Activated CD8-positive, alpha-beta memory T cell treated with anti-CD3 and anti-CD28 coated beads, Interleukin-2, amount 50 U/mL, for 1 hour (primary cell): ENCODE measurements around the gene IRF9.

Source experiments
- DNase-seq: peaks from one replicate; pipeline ENCODE4 v3.0.0-alpha.2; 2020; ENCODE audit errors: extremely low read depth

IRF9 gene

GRCh38 chr14:24147761-24148428 lies 13.2 kb upstream of the IRF9 start:
- DNase-seq = no peak

DNA sequence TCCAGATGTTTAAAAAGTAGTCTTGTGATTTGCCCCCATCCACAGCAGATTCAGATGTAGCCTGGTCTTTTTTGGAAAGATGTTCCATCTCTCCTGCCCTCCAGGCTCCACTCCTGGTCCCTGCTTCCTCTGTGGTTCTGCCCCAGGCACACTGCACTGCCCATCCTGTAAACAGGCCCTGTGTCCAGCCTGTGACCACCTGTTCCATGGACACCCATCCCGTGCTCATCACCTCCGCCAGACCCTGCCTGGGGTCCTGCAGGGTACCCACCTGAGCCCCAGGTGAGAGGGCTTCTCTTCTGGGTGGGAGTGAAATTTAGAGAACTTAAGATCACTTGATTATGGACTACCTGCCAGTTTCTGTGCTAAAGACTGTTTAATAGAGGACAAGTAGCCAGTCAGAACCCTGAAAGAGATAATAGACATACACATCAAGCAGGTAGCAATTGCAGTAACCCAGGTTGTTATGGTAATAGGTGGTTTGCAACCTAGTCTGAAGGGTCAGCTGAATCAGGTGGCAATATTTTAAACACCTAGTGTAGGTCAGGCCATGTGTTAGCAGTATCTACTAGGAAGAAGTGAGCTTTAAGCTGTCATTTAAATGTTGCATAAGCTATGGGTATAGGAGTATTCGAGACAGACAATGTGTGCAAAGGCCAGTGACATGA lies 11.6 kb upstream of the IRF9 start:
- no peak for DNase-seq

GRCh38 chr14:24150061-24150460 lies 11.0 kb upstream of the IRF9 start:
- DNase-seq = no peak

DNA sequence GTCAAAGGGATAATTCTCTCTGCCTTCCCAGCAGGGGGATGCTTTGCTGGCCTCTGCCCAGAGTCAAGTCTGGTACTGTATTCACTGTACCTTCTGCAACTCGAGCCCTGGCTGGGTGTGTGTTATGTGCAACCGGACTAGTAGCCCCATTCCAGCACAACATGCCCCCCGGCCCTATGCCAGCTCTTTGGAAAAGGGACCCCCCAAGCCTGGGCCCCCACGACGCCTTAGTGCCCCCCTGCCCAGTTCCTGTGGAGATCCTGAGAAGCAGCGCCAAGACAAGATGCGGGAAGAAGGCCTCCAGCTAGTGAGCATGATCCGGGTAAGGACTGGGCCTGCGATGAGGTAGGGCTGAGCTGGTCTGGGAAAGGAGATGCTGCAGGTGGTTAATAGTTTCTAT lies 10.5 kb upstream of the IRF9 start:
- no peak for DNase-seq

- no peak for DNase-seq
Observed at GRCh38 chr14:24150993-24151392, 10.1 kb upstream of the IRF9 start.

DNA sequence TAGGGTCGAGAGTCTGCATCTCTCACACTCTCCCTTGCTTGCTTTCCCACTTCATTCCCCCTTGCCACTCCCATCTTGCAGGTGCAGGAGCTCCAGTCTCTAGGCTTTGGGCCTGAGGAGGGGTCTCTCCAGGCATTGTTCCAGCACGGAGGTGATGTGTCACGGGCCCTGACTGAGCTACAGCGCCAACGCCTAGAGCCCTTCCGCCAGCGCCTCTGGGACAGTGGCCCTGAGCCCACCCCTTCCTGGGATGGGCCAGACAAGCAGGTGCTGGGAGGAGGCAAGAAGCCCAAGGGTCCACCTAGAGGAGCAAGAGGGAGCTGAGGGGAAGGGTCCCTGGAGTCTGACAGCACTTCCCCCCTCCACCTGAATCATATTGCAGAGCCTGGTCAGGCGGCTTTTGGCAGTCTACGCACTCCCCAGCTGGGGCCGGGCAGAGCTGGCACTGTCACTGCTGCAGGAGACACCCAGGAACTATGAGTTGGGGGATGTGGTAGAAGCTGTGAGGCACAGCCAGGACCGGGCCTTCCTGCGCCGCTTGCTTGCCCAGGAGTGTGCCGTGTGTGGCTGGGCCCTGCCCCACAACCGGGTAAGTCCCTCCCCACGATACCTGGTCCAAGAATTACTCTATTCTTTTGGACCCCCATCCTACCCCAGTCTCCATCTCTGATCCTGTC lies 9.5 kb upstream of the IRF9 start:
- no peak for DNase-seq

DNA sequence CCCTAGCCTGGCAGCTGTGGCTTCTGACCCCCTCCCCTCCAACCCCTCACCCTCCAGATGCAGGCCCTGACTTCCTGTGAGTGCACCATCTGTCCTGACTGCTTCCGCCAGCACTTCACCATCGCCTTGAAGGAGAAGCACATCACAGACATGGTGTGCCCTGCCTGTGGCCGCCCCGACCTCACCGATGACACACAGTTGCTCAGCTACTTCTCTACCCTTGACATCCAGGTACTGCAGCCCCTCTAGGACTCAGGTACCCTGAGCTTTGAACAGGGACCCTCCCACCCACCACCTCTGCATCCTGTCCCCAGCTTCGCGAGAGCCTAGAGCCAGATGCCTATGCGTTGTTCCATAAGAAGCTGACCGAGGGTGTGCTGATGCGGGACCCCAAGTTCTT lies 6.0 kb upstream of the IRF9 start:
- DNase-seq = no peak

DNA sequence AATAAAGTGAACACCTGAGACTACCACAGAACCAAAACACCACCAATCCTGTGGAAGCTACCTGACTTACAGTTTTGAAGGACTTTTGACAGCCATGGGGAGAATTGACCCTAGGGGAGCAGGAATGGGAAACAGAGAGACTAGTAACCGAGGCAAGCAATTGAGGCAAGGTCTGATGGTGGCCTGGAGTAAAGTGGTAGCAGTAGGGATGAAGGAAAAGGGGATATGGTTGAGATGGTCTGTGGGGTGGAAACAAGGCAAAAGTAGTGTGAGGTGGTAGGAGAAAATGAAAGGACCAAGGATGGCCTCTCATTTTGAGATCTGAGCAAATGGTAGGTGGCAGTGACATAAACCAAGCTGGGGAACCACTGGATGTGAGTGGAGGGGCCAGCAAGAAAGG lies 4.2 kb upstream of the IRF9 start:
- no peak for DNase-seq

DNA sequence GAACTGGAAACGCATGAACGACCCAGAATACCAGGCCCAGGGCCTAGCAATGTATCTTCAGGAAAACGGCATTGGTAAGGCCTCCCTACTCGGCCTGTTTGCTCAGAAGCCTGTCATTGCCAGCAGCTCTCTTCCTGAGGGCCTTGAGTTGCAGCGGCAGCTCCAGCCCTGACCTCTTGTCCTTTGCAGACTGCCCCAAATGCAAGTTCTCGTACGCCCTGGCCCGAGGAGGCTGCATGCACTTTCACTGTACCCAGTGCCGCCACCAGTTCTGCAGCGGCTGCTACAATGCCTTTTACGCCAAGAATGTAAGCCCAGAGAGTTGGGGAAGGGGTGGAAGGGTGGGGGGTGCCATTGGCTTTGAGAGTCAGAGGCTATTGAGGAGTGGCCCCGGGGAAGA lies 3.7 kb upstream of the IRF9 start:
- no peak for DNase-seq

GRCh38 chr14:24159777-24160498 lies 1.1 kb upstream of the IRF9 start:
- DNase-seq = no peak

DNA sequence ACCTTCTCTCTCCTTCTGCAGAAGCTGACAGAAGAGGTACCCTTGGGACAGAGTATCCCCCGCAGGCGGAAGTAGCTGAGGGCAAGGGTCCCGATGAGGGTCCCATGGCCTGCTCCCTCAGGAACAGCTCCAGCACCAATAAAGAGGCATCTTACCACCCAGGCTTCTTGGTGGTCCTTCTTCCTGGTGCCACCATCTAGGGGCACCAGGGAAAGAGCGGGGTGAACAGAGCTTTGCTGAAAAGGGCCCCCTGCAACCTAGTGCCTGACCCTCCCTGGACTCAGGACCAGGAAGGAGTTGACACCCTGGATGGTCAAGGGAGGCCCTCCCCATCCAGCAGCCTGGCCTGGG lies 591 bp upstream of the IRF9 start:
- DNase-seq = no peak

GRCh38 chr14:24162093-24162492 lies 1.0 kb downstream of the IRF9 start:
- no peak for DNase-seq

- no peak for DNase-seq
Observed at GRCh38 chr14:24164518-24164991, 3.5 kb downstream of the IRF9 start.

DNA sequence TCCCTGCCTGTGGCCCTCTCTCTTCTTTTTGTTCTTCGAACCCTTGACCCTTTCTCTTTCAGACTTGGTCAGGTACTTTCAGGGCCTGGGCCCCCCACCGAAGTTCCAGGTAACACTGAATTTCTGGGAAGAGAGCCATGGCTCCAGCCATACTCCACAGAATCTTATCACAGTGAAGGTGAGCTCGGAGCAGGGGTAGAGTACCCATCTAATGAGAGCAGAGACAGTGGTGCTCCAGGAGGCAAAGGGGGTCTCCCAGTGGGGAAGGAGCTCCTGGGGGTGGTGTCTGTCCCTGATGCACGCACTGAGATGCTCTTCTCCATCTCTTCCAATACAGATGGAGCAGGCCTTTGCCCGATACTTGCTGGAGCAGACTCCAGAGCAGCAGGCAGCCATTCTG lies 4.7 kb downstream of the IRF9 start:
- no peak for DNase-seq

DNA sequence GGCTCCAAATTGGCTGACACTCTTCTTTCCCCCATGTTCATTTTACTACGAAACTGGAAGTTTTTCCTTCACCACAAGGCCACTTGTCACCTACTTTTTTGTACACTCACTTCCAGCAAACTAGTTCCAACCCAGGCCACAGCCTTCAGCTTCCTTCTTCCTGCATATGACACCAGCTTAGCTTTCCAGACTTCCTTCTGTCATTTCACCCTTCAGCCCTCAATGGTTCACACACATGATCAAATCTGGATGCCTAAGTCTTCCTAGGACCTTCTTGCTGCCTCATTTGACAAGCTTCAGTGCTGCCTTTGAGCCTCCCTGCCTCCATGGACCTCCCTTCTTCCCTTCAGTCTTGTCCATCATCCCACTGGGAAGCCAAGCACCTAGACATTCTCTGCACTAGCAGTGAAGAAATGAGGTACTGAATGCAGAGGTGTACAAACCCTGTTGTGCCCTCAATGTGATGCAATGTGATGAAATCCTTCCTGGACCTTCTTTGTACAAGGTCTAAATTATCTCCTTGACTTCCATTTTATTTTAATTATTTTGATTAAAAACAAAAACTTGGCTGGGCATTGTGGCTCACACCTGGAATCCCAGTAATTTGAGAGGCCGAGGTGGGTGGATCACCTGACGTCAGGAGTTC lies 6.5 kb downstream of the IRF9 start:
- DNase-seq = no peak

- peak; percentile 58 for DNase-seq
Observed at GRCh38 chr14:24171422-24172260, 10.6 kb downstream of the IRF9 start, which contains the start of gene REC8. TSS of gene REC8 (plus strand) at chr14:24172080. CDS start at chr14:24172553, 473 bp downstream.

- no peak for DNase-seq
Observed at GRCh38 chr14:24172261-24172860, 11.3 kb downstream of the IRF9 start.

DNA sequence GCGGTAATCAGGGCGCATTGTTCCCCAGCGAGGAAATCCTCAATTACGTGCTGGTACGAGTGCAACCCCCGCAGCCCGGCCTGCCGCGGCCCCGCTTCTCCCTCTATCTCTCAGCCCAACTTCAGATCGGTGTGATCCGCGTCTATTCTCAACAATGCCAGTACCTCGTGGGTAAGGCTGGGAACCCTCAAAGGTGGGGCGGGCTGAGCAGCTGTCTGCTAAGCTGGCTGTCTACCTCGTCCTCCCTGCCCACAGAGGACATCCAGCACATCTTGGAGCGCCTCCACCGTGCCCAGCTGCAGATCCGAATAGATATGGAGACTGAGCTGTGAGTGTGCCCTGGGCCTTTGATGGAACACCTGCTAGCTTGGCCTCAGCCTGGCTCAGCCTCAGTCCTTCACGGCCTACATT lies 11.8 kb downstream of the IRF9 start:
- DNase-seq = no peak

GRCh38 chr14:24176599-24176998 lies 15.5 kb downstream of the IRF9 start:
- DNase-seq = no peak

DNA sequence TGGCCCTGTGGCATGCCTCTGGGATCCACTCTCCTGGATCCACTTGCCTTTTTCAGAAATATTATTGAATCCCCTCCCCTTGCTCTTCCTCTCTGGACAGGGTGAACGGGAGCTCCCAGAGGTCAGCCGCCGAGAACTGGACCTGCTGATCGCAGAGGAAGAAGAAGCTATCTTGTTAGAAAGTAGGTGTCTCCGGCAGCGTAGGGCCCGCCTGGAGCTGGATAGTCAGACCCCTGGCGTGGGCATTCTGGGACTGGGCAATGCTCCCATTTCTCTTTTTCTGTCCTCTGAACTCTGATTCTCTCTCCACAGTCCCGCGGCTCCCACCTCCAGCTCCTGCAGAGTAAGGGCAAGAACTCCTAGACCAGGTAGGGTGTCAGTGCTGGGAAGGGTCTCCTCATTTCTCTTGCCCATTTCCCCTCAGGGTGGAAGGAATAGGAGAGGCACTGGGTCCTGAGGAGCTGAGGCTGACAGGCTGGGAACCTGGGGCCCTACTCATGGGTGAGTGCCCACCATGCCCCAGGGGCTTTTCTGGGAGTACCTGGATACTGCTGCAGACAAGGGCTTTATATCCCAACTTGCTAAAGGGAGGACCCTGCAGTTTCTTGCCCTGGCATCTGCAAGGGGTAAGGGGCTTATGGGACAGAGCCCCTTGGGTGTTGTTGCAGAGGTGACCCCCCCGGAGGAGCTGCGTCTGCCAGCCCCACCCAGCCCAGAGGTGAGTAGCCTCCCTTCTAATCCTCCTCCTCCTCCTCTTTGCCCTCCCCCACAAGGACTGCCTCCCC lies 16.2 kb downstream of the IRF9 start:
- DNase-seq = no peak
